ENCODE data around the gene PCMTD2. TPM values are rescaled to one million over a fixed set of nuclear protein-coding genes. Genes with fewer than 3 reads are reported as not detected.

PCMTD2 gene
- total RNA-seq: 184 TPM

GRCh38 chr20:64255361-64256281, at the start of gene PCMTD2:
Gene PCMTD2, plus strand, starts transcription at chr20:64255748. Its CDS starts 4,218 bp downstream, at chr20:64259966.

Small RNAs within 50 kb of the gene (small RNA-seq; reads per million reads assigned to genes)
- gene AL137028.2 (ENCODE audit: low replicate concordance): not detected

Other genes starting within 250 kb of the PCMTD2 start
- 4.4 TPM for gene C20orf204, start 219.6 kb upstream of the PCMTD2 start, total RNA-seq
- 0.63 TPM for gene SOX18, start 206.1 kb upstream of the PCMTD2 start, total RNA-seq
- gene TCEA2, start 192.6 kb upstream of the PCMTD2 start, total RNA-seq: 44.8 TPM
- 7.2 TPM for gene RGS19, start 176.2 kb upstream of the PCMTD2 start, total RNA-seq
- gene OPRL1, start 175.7 kb upstream of the PCMTD2 start, total RNA-seq: 11.0 TPM
- gene LKAAEAR1, start 171.3 kb upstream of the PCMTD2 start, total RNA-seq: 0.63 TPM
- not detected for gene NPBWR2, start 148.2 kb upstream of the PCMTD2 start, total RNA-seq
- 22.5 TPM for gene MYT1, start 91.3 kb upstream of the PCMTD2 start, total RNA-seq